GM08714 (cell line): ENCODE data around the gene NPAS3.

Experiments used
- H3K4me3 ChIP-seq: fragments of 200-500 bp; sonication (Bioruptor generic); 2 replicates; pipeline ENCODE4 v1.5.1; 2014; ENCODE audit warnings: mild to moderate bottlenecking, low read length, inconsistent platforms
- ZNF274 ChIP-seq: IDR thresholded peaks from 2 replicates; pipeline ENCODE4 v1.6.1; 2012; ENCODE audit warnings: mild to moderate bottlenecking, low read depth, low read length

NPAS3 gene

DNA sequence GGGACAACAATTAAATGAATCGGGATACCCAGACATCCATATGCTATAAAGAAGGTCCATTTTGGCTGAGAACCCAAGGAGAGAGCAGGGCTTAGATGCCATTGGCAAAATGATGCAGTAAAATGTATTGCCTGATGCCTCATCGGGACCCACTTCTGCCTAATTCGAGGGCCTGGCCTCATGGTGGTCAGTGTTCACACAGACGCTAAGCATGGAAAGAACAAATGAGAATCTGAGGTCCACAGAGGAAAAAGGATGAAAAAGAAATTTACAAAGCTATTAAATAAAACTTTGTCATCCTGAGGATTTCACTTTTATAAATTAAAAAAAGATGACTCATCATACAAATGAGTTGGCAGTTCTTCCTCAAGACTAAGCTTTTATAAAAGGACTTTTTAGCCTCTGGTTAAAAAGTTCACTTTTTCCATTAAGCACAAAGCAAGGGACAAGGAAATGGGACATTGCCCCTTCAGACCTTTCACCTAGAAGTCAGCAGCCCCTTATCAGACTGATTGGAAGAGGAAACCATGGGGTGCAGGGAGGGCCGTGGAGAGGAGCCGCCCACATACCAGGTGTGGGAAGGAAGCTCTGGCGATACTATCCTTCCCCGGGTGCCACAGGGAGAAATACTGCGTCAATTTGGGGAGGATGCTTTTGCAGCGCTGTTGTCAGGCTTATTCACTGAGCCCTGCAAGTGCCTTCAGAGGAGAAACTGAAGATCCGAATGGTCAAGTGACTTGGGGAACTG lies 836.2 kb downstream of the NPAS3 start:
- no peak for TF ChIP-seq ZNF274
- no peak overlapping the region for H3K4me3 ChIP-seq

DNA sequence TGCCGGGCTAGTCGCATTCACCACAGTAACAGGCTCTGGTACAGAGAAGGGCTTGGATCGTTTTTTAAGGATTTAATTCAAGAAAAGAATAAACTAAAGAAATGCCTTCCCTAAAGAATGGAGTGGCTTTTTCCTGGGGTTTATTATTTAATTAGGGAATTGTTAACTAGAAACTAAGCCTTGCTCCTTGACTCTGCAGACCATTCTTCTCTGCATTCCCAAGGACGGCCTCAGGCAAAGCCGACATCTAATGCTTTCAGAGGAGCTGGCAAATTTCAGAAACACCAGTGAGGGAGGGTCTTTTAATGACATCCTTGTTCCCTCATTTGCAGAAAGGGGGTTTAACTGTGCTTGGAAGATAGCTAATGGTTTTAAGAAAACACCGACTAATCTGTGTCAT lies 838.2 kb downstream of the NPAS3 start:
- no peak for TF ChIP-seq ZNF274
- no peak overlapping the region for H3K4me3 ChIP-seq

DNA sequence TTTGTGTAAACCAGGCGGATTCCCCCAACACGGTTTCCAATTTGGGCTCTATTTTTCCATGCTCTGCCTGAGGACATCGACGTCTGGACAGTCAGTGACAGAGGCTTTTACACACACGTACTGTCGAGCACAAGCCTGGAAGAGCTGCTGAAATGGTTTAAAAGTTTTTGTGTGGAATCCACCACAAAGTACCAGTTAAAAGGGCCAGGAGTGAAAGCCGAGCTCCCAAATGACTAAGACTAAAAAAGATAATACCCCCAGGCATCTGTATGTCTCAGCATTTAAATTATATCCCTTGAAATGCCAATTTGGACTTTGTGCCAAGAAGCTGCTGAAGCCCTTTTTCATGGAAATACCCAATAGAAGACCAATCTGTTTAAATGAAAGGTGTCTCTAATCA lies 839.0 kb downstream of the NPAS3 start:
- no peak for TF ChIP-seq ZNF274
- no peak overlapping the region for H3K4me3 ChIP-seq

DNA sequence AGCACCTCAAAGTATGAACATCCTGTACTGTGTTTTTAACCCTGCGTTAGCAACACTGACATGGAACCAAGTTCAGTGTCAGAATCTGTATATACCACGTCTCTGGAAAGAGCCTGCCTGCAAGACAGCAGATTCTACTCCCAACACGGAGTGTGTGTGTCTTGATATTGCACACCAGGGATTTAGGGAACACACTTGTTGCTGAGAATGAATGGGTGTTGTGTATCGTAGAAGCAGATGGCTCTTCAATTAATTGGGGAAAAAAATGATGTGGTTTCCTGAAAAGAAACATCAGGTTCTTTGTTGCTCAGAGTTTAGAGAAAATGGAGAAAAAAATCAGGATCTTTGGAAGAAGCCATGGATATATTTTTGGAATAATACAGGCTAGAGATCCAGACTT lies 841.4 kb downstream of the NPAS3 start:
- TF ChIP-seq ZNF274: no peak
- H3K4me3 ChIP-seq: no peak overlapping the region

DNA sequence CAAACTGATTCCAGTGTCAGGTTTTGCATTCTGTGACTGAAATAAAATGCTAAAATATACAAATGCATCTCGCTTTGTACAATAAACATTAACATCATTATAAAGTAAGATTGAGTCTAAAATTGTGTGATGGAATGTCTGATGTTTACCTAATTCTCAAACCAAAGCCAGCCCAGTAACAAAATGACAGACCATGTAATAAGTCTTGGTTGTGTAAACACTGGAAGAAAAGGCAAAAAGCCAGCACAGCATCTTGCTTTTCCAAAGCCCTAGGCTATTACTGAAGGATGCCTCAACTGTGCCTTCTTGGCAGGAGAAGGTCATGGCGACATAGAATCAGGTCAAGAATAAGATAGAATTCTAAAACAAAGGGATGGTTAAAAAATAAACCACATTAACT lies 842.6 kb downstream of the NPAS3 start:
- no peak overlapping the region for H3K4me3 ChIP-seq
- no peak for TF ChIP-seq ZNF274

DNA sequence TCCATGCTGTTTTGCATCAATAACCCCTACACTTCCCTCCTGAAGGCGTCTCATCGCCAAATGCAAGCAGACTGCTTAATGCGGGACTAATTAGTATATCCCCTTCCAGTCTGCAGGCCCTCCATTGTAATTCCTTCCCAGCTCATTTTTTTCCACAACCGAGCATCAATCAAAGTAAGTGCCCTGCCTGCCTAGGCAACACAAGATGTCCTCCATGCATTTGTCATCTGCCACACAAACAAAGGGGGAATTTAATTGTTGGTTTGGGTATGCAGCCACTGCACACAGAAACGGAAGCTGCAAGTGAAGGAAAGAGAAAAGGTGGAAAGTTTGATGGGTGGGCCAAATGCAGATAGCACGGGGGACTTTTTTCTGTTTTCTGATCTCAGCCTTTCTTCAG lies 844.2 kb downstream of the NPAS3 start:
- no peak overlapping the region for H3K4me3 ChIP-seq

DNA sequence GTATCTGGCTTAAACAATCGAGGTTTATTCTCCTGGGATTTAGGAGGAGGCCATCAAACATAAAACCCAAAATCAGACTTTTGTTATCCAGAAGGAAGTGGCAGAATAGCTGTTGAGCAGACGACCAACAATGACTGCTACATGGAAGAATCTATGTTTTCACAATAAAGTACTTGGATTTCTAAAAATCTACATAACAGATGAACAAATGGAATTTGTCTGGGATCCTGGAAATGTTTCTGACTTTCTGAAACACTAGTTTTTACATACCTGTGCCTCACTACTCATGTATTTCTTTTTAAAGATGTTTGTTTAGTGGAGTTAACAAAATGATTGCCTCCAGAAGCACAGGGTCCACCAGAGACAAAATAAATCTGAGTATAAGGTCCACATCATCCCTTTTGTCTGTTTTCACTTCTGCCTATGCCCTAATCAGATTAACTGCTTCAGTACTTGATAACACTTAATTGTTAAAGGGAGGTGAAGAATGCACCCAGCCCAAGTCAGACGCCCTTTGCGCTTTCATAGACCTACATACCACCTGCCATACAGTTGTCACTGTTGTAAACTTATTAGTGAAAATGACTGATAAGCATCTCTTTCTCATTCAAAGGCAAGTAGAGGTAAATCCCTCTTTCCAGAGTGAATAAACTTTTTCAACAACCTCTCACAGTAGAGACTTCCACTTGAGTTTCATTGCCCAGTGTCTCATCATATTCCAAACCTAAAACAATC lies 847.6 kb downstream of the NPAS3 start:
- no peak for TF ChIP-seq ZNF274
- no peak overlapping the region for H3K4me3 ChIP-seq

More for the DNA sequence above, 844.2 kb downstream of the NPAS3 start:
- no peak for TF ChIP-seq ZNF274

DNA sequence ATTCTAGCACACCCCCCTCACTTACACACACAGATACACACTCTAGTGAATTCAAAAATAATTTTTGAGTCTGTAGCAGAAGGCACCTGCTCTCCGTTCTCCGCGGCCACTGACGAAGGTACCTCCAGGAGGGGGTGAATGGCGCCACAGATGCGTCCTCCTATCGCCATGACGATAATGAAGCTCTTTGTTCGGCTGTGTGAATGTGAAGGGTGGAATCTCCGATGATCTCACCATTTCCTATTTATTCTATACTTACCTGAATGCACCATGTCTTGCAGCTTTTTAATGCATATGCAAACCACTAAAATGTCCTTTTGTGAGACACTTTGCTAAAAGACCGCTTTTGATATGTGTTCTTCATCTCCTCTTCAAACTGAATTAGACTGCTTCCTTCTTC lies 849.5 kb downstream of the NPAS3 start:
- H3K4me3 ChIP-seq: no peak overlapping the region
- no peak for TF ChIP-seq ZNF274

DNA sequence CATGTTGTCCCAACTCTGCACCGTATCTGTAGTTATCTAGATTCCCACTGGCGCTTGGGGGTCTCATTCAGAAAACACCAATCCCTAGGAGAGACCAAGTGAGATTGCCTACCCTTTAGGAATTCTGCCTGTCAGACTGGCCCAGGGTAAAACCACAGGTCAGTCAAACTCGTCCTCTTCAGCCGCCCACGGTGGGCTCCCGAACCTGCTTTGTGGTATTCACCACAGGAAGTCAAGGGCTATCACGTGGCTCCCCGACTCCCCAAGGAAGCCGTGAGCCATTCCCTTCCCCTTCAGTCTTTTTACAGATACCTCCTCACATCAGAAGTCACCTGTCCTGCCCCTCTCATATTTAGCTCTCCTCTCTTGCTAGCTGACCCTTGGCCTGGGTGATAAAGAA lies 852.3 kb downstream of the NPAS3 start:
- TF ChIP-seq ZNF274: no peak
- H3K4me3 ChIP-seq: no peak overlapping the region

DNA sequence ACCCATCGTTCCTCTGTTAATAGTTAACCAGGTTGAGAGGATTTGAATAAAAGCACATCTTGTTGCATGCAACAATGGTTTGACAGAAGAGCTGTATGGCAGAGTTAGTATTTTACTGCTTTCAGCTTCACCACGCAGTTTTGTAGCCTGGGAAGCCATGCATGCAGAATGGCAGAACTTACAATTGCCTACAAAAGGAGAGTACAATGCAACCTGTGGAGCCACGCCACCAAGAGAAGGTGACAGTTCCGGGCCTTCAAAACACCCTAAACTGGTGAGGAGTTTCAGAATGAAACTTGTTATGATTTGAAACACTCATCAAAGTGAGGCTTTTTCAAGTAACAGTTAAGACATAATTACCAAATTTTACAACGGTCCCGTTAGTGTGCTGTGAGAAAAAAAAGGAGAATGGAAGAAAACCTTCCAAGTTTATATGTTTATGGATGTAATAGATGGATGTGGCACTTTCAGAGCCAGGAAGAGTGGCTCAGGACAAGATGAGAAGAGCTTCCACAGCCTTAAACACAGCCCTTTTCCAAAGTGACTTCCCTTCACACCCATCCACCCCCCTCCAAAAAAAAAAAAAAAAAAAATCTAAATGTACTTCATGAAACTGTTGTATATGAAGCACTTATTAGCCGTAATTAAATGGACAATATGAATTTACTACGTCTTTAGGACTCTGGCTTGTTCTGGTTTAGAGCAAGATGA lies 853.5 kb downstream of the NPAS3 start:
- no peak for TF ChIP-seq ZNF274
- no peak overlapping the region for H3K4me3 ChIP-seq

DNA sequence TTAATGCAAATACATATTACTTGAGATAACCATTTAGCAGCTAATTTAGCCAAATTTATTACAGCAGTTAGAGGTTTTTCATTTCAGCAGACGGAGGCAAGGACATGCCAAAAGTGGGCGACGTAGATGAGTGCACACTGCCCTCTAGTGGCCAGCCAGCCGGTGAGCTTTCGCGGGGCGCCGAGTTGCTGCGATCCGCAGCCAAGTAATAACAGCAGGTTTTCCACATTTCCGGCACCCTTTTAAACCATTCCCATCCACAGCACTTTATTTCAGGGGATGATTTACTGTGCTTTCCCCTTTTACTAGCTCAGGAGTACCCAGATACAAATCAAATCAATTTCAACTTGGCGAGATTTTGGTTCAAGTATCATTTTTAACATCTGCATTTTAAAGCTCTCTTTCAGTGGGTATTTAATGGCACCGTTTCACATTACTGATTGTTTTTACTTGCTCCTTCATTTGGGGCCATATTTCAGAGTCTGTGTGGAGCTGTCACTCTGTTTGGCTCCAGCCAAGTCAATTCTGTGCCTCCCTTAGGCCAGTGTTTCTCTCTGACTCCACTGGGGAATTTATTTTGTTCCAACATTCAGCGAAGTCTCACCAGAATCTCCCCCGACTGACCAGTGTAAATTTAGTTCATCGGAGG lies 854.2 kb downstream of the NPAS3 start:
- no peak overlapping the region for H3K4me3 ChIP-seq
- TF ChIP-seq ZNF274: no peak

DNA sequence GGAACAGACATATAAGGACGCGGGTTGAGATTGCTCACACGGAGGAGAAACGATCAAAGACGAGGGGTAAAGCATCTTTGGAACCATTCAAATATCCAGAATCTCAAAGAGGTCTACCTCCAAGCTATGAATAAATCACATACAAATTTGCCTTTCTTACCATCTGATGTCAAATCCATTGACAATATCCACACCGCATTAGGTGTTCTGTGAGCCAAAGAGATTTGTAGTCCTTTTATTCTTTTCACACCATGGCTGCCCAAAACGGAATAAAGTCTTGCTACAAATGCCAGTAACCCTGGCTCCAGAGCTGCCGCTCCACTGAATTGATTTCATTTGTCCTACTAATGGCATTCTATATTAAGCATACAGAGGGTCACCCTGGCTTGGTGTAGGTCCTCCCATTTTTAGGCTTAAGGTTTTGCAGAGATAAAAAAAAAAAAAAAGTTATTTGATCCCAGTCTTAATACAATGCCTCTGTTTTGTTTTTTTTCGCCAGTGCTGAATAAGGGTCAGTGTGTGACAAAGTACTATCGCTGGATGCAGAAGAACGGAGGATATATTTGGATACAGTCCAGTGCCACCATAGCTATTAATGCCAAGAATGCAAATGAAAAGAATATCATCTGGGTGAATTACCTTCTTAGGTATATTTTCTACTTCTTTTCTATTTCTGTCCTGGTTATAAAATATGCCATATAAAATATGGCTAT lies 854.9 kb downstream of the NPAS3 start:
- no peak overlapping the region for H3K4me3 ChIP-seq

DNA sequence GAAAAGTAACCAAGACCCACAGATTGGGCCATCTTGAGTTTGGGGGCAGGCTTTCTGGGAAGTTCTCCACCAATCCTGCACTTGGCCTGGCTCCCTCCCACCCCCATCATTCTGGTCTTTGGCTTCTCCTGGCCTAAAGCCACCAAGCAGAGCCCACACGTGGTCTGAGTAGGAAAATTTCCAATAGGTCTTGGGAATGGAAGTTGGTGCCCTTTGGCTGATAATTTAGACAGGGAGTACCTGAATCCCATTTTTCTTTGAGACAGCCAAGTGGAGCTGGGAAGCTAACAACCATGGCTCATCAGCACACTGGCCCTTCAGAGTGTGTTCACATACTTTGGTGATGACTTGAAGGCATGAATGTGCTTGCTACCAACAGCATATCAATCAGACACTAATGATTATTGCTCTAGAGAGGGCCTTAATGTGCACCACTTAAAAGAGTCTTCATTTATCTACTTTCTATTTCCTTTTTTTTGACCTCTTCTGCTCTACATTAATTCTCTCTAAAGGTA lies 856.2 kb downstream of the NPAS3 start:
- TF ChIP-seq ZNF274: no peak
- H3K4me3 ChIP-seq: no peak overlapping the region

More for the DNA sequence above, 854.9 kb downstream of the NPAS3 start:
- no peak for TF ChIP-seq ZNF274
